Omental fat pad (tissue), 4 donors: ENCODE data around the gene TPCN2. TPM values are rescaled to one million over a fixed set of nuclear protein-coding genes. Genes with fewer than 3 reads are reported as not detected.

ENCODE experiments used
- ATAC-seq: fragments of 150-250 bp; one replicate; pipeline ENCODE4 v1.9.1; 2016; ENCODE audit warnings: mild to moderate bottlenecking, moderate library complexity; ENCODE audit not compliant: low FRiP score
- DNase-seq: peaks from one replicate; pipeline ENCODE4 v3.0.0-alpha.2; 2019; ENCODE audit warnings: low spot score
- total RNA-seq, 4 donors: library from RNA; depleted of rRNA; stranded (reverse); fragments of >200 nt; gene quantifications; one replicate each; pipeline ENCODE4 v1.1.0, GENCODE V29; 2016
- TF ChIP-seq, protein P1 (sequence below), 3 donors: fragments of 450-650 bp; IDR thresholded peaks; one replicate each; pipeline ENCODE4 v1.5.1; 2016 to 2017; ENCODE audit warnings: antibody characterized with exemption in 3 of 3, mild to moderate bottlenecking in 3 of 3, moderate library complexity in 2 of 3

Gene TPCN2
- total RNA-seq, 4 donors from 2014 or later: 11.8 to 23.3 (median 15.4) TPM

- no peak for DNase-seq
- TF ChIP-seq, protein P1, sequence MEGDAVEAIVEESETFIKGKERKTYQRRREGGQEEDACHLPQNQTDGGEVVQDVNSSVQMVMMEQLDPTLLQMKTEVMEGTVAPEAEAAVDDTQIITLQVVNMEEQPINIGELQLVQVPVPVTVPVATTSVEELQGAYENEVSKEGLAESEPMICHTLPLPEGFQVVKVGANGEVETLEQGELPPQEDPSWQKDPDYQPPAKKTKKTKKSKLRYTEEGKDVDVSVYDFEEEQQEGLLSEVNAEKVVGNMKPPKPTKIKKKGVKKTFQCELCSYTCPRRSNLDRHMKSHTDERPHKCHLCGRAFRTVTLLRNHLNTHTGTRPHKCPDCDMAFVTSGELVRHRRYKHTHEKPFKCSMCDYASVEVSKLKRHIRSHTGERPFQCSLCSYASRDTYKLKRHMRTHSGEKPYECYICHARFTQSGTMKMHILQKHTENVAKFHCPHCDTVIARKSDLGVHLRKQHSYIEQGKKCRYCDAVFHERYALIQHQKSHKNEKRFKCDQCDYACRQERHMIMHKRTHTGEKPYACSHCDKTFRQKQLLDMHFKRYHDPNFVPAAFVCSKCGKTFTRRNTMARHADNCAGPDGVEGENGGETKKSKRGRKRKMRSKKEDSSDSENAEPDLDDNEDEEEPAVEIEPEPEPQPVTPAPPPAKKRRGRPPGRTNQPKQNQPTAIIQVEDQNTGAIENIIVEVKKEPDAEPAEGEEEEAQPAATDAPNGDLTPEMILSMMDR (IDR thresholded peaks at IDR 0.05): no peak
- ATAC-seq: no peak
These were observed 71.6 kb downstream of the TPCN2 start for GRCh38 chr11:69120096-69120875.

GRCh38 chr11:69121021-69121420 lies 72.3 kb downstream of the TPCN2 start:
- ATAC-seq (no peak), DNase-seq (no peak)
- TF ChIP-seq, protein P1 (IDR thresholded peaks at IDR 0.05): no peak

GRCh38 chr11:69121621-69122325 lies 73.0 kb downstream of the TPCN2 start:
- TF ChIP-seq, protein P1 (IDR thresholded peaks at IDR 0.05): no peak
- DNase-seq (no peak), ATAC-seq (no peak)

DNA sequence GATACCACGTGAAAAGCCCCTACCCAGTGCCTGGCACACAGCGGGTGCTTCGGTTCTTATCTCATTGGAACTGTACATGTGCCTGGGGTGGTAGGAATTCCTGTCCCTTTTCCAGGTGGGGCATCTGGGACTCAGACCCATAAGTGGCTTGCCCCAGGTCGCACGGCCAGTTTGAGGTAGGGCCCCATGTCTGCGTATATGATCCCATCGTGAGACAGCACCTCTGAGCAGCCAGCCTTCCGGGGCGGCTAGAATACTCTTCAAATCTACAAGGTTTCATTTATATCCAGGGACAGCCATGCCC lies 73.5 kb downstream of the TPCN2 start:
- DNase-seq (no peak), ATAC-seq (no peak)
- TF ChIP-seq, protein P1 (IDR thresholded peaks at IDR 0.05): no peak

DNA sequence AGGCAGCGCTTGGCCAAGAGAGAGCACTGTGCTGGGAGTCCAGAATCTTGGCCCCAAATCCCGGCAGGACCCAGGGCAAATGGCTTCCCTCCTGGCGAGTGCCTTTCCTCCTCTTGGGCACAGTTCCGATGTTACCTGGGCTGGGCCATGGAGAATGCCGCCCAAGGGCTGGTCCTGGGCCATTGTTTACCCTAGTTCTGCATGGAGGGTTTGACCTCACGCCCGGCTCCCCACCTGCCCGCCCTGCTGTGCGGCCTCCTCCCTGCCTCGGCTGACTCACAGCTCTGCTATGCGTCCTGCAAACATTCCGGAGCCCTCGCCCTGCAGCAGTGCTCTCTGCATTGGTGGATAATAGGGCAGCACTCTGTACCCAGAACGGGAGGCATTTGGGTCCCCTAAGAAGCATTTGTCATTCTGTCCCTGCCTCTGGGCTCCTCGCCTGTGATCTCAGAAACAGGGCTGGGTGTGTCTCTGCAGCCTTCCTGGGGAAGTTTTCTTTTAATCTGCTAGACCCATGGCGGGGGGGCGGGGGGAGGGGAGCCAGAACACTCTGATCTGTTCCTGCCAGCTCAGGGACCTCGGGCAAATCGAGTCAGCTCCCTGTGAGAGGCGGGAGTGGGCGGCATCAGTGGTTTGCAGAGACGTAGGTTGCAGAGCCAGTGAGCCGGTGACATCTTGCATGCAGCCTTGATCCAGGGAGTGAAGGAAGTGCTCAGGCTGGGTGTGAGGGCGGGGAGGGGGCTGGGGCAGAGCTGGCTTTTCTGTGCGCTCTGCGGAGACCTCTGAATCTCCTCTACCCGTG lies 74.1 kb downstream of the TPCN2 start:
- DNase-seq (no peak), ATAC-seq (peak; percentile 81)
- TF ChIP-seq, protein P1 (IDR thresholded peaks at IDR 0.05): no peak

GRCh38 chr11:69123593-69124545 lies 75.1 kb downstream of the TPCN2 start:
- no peak for ATAC-seq
- DNase-seq: no peak
- TF ChIP-seq, protein P1 (IDR thresholded peaks at IDR 0.05): no peak
